ENCODE data around the gene SLC25A10.

DNA sequence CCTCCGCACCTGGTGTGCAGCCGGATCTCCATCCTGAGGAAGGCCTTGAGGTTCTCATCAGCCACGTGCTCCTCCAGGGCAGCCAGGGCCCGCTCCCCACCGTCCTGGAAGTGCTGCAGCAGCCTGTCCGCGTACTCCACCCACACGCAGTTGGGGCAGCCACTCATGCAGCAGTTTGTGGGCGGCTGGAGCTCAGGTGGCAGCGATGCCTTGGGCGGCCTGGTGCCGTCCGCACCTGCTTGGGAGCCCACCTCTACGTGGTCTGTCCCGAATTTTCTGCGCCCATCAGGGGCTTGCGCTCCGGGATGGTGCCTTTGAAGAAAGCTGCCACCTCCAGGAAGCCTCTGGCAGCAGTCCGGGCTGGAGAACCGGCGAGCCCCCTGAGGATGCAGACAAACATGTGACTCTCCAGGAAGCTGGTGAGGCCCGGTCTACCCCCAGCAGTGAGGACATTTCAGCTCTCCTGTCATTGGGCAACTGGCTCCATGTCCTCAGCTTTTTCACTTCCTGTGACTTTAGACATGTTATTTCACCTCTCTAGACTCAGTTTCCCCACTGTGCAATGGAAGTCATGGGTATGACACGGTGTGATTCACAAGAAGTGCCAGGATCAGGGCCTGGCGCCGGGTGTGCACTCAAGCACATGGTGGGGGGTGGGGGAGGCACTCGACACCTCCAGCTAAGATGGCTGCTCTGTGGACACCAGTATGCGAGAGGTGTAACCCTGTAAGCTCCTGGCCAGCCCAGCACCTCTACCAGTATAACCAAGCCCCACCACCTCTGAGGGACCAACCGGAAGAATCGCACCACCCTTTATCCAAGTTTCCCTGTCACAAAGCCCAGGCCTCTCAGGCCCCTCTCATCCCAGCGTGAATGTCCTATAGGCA, 46.6 kb upstream of the SLC25A10 start:
- TF ChIP-seq CTCF (IDR thresholded peaks at IDR 0.05) (no peak), POLR2AphosphoS5 (IDR thresholded peaks at IDR 0.05) (no peak), EP300 (IDR thresholded peaks at IDR 0.05) (no peak)
